IMR-90 (cell line): ENCODE results near the gene KCNQ1.

Experiments used
- BHLHE40 ChIP-seq: fragments of 150-350 bp; IDR thresholded peaks from 2 replicates; pipeline ENCODE4 v1.6.1; 2016; ENCODE audit warnings: mild to moderate bottlenecking, low read depth, low read length
- CEBPB ChIP-seq: IDR thresholded peaks from 2 replicates; pipeline ENCODE4 v1.6.1; 2012; ENCODE audit warnings: low read depth, low read length, improper control_type of control experiment
- CHD1 ChIP-seq: IDR thresholded peaks from 2 replicates; pipeline ENCODE4 v1.6.1; 2012; ENCODE audit warnings: low read depth, low read length, improper control_type of control experiment
- CTCF ChIP-seq: conservative IDR thresholded peaks from 2 replicates; pipeline ENCODE4 v1.5.1; 2012; ENCODE audit warnings: mild to moderate bottlenecking, low read depth, low read length, improper control_type of control experiment
- ELK1 ChIP-seq: fragments of 150-350 bp; IDR thresholded peaks from 2 replicates; pipeline ENCODE4 v1.6.1; 2016; ENCODE audit warnings: low read depth, mild to moderate bottlenecking, low read length, moderate library complexity, borderline replicate concordance
- MAFK ChIP-seq: IDR thresholded peaks from 2 replicates; pipeline ENCODE4 v1.6.1; 2012; ENCODE audit warnings: low read depth, low read length, improper control_type of control experiment
- MAZ ChIP-seq: IDR thresholded peaks from 2 replicates; pipeline ENCODE4 v1.6.1; 2012; ENCODE audit warnings: low read depth, mild to moderate bottlenecking, low read length, improper control_type of control experiment, moderate library complexity, borderline replicate concordance
- MXI1 ChIP-seq: IDR thresholded peaks from 2 replicates; pipeline ENCODE4 v1.6.1; 2012; ENCODE audit warnings: low read depth, mild to moderate bottlenecking, low read length, moderate library complexity, borderline replicate concordance
- POLR2A ChIP-seq: IDR thresholded peaks from 2 replicates; pipeline ENCODE4 v1.6.1; 2012; ENCODE audit warnings: mild to moderate bottlenecking, low read depth, low read length
- RAD21 ChIP-seq: IDR thresholded peaks from 2 replicates; pipeline ENCODE4 v1.6.1; 2012; ENCODE audit warnings: low read length, improper control_type of control experiment
- RCOR1 ChIP-seq: IDR thresholded peaks from 2 replicates; pipeline ENCODE4 v1.6.1; 2012; ENCODE audit warnings: mild to moderate bottlenecking, low read length, improper control_type of control experiment; ENCODE audit not compliant: insufficient replicate concordance
- RFX5 ChIP-seq: IDR thresholded peaks from 2 replicates; pipeline ENCODE4 v1.8.0; 2012; ENCODE audit warnings: low read depth, mild to moderate bottlenecking, low read length, moderate library complexity
- SMC3 ChIP-seq: fragments of 150-350 bp; IDR thresholded peaks from 2 replicates; pipeline ENCODE4 v1.6.1; 2016; ENCODE audit warnings: low read depth, mild to moderate bottlenecking, antibody characterized with exemption, low read length, moderate library complexity
- USF2 ChIP-seq: fragments of 150-350 bp; IDR thresholded peaks from 2 replicates; pipeline ENCODE4 v1.6.1; 2017; ENCODE audit warnings: mild to moderate bottlenecking, antibody characterized with exemption, low read length, low read depth

- no peak for TF ChIP-seq POLR2A
- TF ChIP-seq BHLHE40, result no peak
- no peak for TF ChIP-seq CTCF
- no peak for TF ChIP-seq RCOR1
- no peak for TF ChIP-seq USF2
- no peak for TF ChIP-seq SMC3
- no peak for TF ChIP-seq RFX5
- TF ChIP-seq CHD1, result no peak
- TF ChIP-seq RAD21, result no peak
- TF ChIP-seq MAFK, result no peak
- no peak for TF ChIP-seq CEBPB
- no peak for TF ChIP-seq ELK1
- no peak for TF ChIP-seq MAZ
- no peak for TF ChIP-seq MXI1
Observed at GRCh38 chr11:2587976-2588748, 143.4 kb downstream of the KCNQ1 start.
